GM12875 (cell line): ENCODE measurements around the gene COMP.
"Not testable (repeated sequence)": the region's sequence is repeated elsewhere in the genome, so short reads cannot be mapped to it uniquely, and the experiment has no call there.

ENCODE experiments used
- H3K4me3 ChIP-seq: one replicate; pipeline ENCODE4 v1.5.1; 2011; ENCODE audit warnings: low read depth, low read length, control low read depth
- TF ChIP-seq, protein P1 (sequence below): IDR thresholded peaks from 2 replicates; pipeline ENCODE4 v1.5.1; 2011; ENCODE audit warnings: low read depth, mild to moderate bottlenecking, control low read depth, inconsistent platforms, low read length, moderate library complexity, borderline replicate concordance; ENCODE audit not compliant: insufficient read depth

COMP gene

DNA sequence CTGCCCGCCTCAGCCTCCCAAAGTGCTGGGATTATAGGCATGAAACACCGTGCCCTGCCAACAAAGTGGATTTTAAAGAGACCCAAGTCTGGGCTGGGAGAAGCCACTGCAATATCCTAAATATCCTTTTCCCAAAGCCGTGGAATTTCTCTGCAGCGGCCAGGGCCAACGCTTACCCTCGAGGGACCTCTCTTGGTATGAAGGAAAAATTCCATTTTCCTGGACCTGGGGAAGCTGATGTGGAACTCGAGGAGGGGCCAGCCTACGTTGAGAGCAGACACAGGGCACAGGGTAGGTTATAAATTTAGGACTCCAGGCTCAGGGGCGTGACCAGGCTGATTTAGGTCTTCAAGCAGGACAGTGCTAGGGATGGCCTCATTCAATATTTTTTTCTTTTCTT is 23.0 kb upstream of the COMP start:
- no peak overlapping the region for H3K4me3 ChIP-seq
- TF ChIP-seq, protein P1, sequence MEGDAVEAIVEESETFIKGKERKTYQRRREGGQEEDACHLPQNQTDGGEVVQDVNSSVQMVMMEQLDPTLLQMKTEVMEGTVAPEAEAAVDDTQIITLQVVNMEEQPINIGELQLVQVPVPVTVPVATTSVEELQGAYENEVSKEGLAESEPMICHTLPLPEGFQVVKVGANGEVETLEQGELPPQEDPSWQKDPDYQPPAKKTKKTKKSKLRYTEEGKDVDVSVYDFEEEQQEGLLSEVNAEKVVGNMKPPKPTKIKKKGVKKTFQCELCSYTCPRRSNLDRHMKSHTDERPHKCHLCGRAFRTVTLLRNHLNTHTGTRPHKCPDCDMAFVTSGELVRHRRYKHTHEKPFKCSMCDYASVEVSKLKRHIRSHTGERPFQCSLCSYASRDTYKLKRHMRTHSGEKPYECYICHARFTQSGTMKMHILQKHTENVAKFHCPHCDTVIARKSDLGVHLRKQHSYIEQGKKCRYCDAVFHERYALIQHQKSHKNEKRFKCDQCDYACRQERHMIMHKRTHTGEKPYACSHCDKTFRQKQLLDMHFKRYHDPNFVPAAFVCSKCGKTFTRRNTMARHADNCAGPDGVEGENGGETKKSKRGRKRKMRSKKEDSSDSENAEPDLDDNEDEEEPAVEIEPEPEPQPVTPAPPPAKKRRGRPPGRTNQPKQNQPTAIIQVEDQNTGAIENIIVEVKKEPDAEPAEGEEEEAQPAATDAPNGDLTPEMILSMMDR = no peak

DNA sequence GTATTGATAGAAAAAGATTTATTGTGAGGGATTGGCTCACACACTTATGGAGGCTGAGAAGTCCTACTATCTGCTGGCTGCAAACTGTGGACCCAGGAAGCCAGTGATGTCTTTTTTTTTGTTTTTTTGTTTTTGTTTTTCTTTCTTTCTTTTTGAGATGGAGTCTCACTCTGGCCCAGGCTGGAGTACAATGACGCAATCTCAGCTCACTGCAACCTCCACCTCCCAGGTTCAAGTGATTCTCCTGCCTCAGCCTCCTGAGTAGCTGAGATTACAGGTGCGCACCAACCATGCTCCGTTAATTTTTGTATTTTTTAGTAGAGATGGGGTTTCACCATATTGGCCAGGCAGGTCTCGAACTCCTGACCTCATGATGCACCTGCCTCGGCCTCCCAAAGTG is 20.5 kb upstream of the COMP start:
- not testable (repeated sequence) for H3K4me3 ChIP-seq

DNA sequence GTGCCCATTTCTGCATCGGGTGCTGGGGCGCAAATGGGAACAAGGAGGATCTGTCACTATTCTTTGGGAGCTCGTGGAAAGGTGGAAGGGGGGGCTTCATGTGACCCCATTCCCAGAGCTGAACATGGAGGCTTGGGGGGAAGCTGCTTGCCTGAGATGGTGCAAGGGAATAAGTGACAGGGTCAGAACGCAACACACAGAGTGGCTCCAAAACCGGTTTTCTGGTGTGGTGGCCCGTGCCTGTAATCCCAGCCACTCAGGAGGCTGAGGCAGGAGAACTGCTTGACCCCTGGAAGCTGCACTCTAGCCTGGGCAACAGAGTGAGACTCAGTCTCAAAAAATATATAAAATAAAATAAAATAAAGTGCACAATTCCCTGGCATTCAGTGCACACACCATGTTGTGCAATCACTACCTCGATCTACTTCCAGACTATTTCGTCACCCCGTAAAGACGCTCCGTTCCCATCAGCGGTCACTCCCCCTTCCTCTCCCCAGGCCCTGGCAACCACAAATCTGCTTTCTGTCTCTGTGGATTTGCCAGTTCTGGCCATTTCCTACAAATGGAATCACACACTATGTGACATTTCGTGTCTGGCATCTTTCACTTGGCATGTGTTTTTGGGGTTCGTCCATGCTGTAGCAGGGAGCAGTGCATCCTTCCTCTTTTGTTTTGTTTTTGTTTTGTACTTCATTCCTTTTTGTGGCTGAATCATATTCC is 18.2 kb upstream of the COMP start:
- TF ChIP-seq, protein P1 = no peak
- no peak overlapping the region for H3K4me3 ChIP-seq

DNA sequence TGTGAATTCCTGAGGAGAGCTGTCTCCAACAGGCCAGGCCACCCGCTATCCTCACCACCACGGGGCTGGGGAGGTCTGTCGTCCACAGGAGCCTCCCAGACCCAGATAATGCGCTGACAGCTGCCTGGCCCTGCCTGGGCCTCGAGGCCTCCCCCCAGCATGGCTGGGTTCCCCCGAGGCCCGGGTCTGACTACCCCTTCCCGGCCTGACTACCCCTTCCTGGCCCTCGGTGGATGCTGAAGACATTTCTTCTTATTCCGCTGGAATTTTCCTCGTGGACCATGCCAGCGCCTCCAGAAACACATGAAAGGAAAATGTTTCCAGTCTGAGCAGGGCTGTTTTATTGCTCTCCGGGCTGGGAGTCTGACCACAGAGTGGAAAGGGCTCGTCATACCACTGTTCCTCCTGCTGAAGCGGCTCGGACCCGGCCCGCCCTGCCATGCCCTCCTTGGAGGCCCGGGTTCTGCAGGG is 16.8 kb upstream of the COMP start:
- H3K4me3 ChIP-seq = no peak overlapping the region
- TF ChIP-seq, protein P1 = no peak

DNA sequence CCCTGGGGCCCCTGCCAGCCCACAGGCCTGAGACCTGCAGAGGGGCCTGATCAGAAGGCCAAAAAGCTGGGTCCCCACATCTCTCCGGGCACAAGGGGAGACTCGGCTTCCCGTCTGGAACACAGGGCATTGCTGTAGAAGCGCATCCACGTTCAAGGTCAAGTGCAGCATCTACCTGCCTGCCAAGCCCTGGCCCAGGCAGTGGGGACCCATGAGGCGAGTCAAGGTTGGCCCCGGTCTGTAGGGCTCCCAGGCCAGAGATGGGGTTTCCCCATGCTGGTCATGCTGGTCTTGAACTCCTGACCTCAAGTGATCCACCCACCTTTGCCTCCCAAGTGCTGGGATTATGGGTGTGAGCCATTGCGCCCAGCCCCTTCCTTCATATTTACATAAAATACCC is 13.5 kb upstream of the COMP start:
- TF ChIP-seq, protein P1 = no peak
- no peak overlapping the region for H3K4me3 ChIP-seq

DNA sequence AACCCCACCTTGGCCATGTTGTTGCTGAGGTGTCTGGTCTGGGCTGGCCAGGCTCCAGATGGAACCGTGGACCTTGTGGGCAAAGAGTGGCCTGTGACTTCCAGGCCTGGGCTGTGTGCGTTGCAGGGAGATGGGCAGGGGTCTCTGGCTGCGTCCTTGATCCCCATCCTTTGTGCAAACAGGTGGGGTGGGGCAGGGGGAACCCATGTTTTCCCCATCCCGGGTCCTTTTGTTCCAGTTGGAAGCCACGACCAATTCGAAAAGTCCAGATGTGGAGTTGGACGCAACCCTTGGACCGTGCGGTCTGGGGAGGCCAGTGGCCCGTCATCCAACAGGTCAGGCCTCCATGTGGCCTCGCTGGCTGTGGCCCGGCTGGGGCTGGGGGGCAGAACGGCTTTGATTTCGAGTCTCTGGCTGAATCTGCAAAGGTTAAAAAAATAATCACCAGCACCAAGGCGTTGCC is 13.1 kb upstream of the COMP start:
- no peak overlapping the region for H3K4me3 ChIP-seq

DNA sequence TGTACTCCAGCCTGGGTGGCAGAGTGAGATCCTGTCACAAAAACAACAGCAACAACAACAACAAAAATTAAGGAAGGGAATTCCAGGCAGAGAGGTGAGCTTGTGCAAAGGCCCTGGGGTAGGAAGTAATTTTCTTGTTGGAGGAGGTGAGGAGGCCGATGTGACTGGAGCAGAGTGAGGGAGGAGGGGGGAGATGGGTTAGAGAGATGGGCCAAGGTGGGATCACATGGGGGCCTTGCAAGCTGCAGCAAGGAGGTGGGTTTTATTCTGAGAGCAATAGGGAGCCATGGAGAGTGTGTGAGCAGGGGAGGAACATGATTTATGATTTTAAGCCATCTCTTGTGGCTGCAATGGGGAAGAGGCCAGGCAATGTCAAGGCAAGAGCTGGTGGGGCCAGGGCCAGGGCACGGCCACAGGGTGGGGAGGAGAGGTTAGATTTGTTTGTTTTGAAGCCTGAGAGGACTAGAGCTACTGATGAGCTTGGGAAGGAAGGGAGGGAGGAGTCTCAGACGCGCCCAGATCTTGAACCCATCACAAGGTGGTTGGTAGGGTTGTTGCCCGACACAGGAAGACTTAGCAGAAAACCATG is 12.5 kb upstream of the COMP start:
- H3K4me3 ChIP-seq = no peak overlapping the region
- TF ChIP-seq, protein P1 = no peak

More for the DNA sequence above, 13.1 kb upstream of the COMP start:
- TF ChIP-seq, protein P1 = no peak
